HepG2 (cell line): Measurements from ENCODE around the gene SH3D21. TPM values are rescaled to one million over a fixed set of nuclear protein-coding genes. Genes with fewer than 3 reads are reported as not detected.

Source experiments
- ATAD3A ChIP-seq: sonication (generic); formaldehyde crosslinking; IDR thresholded peaks from 2 replicates; pipeline ENCODE4 v1.4.0; 2020; ENCODE audit warnings: missing genetic modification reagents
- CREBL2 ChIP-seq: sonication (generic); formaldehyde crosslinking; IDR thresholded peaks from 2 replicates; pipeline ENCODE4 v1.8.1; 2023; ENCODE audit warnings: missing genetic modification reagents, mild to moderate bottlenecking, borderline replicate concordance
- EP300 ChIP-seq, 3 experiments: sonication (generic) in 1 of 3; formaldehyde crosslinking in 1 of 3; IDR thresholded peaks; 2 replicates each; pipeline versions ENCODE4 v1.5.1 to v1.6.1; 2011 to 2020; ENCODE audit warnings: low read depth in 2 of 3, low read length in 2 of 3, borderline replicate concordance in 1 of 3, improper control_type of control experiment in 1 of 3, mild to moderate bottlenecking in 1 of 3, missing genetic modification reagents in 1 of 3, moderate library complexity in 1 of 3
- MIXL1 ChIP-seq: IDR thresholded peaks from 2 replicates; pipeline ENCODE4 v1.6.1; 2016
- ZFP1 ChIP-seq: IDR thresholded peaks from 2 replicates; pipeline ENCODE4 v1.6.1; 2016
- ZNF142 ChIP-seq: sonication (generic); formaldehyde crosslinking; IDR thresholded peaks from 2 replicates; pipeline ENCODE4 v1.4.0; 2020; ENCODE audit warnings: missing genetic modification reagents
- ZNF318 ChIP-seq: sonication (generic); formaldehyde crosslinking; IDR thresholded peaks from 2 replicates; pipeline ENCODE4 v1.4.0; 2020; ENCODE audit warnings: mild to moderate bottlenecking, missing genetic modification reagents
- ZNF362 ChIP-seq: sonication (generic); formaldehyde crosslinking; IDR thresholded peaks from 2 replicates; pipeline ENCODE4 v1.4.0; 2020; ENCODE audit warnings: missing genetic modification reagents, mild to moderate bottlenecking, borderline replicate concordance
- ZXDC ChIP-seq: sonication (generic); formaldehyde crosslinking; IDR thresholded peaks from 2 replicates; pipeline ENCODE4 v1.5.0; 2020; ENCODE audit warnings: mild to moderate bottlenecking, missing genetic modification reagents
- polyA plus RNA-seq, 8 experiments: library from polyadenylated mRNA; depleted of rRNA in 3 of 8; stranded (reverse) in 7 of 8; unstranded in 1 of 8; fragments of >200 nt; fragmentation: Illumina TruSeq in 4 of 8; extraction: Trizol in 4 of 8; gene quantifications; 2 replicates each; pipeline versions ENCODE4 v1.2.1 to v1.2.3, GENCODE V29; 2011 to 2016; ENCODE audit warnings: low read depth in 4 of 8, missing spikeins in 1 of 8, mixed read lengths in 1 of 8; ENCODE audit not compliant: insufficient read depth in 1 of 8
- total RNA-seq, 5 experiments: library from RNA; depleted of rRNA; stranded (reverse); fragments of >200 nt; fragmentation: Illumina TruSeq; extraction: Trizol; gene quantifications; 2 replicates each; pipeline ENCODE4 v1.2.3, GENCODE V29; 2016; ENCODE audit warnings: low read depth in 1 of 5

Gene SH3D21
- total and polyA plus RNA-seq, 2 of the 13 experiments (the other 11 are each of a cell fraction or from before 2014, with no cell fraction given) = 5.1 to 8.6 TPM

- no peak for TF ChIP-seq EP300 (IDR thresholded peaks at IDR 0.05; ENCODE audit: low read depth in 2 of 2, low read length in 2 of 2)
- TF ChIP-seq EP300 (CRISPR knock-in tag; IDR thresholded peaks at IDR 0.05; ENCODE audit: borderline replicate concordance) = no peak
- no peak for TF ChIP-seq MIXL1 (CRISPR knock-in tag)
- 0 out of 2 replicates have a peak, but pooled peaks have one; percentile 72 for TF ChIP-seq CREBL2
- TF ChIP-seq ZNF142 (CRISPR knock-in tag) = no peak; the same call in 1 of the 2 replicates
- 0 out of 2 replicates have a peak, but pooled peaks have one; percentile 50 for TF ChIP-seq ZXDC (CRISPR knock-in tag)
- no peak for TF ChIP-seq ATAD3A (CRISPR knock-in tag)
- no peak for TF ChIP-seq ZNF362 (CRISPR knock-in tag)
- TF ChIP-seq ZFP1 (CRISPR knock-in tag) = no peak
- TF ChIP-seq ZNF318 (CRISPR knock-in tag) = no peak
Measured at GRCh38 chr1:36306210-36306901, at the start of gene SH3D21 (continued).
